AG04449 (cell line): ENCODE data around the gene ADAMTS17.
"Not testable (repeated sequence)": the region's sequence is repeated elsewhere in the genome, so short reads cannot be mapped to it uniquely, and the experiment has no call there.

Experiments used
- CTCF ChIA-PET: fragments of 350-600 bp; formaldehyde crosslinking; extraction: SDS; loops from one replicate; lab custom pipeline; 2021; ENCODE audit warnings: antibody characterized with exemption; lab: Yijun Ruan, JAX
- POLR2A ChIA-PET: fragments of 400-600, 350-600 bp; formaldehyde crosslinking; extraction: SDS; loops from one replicate; lab custom pipeline; 2020; ENCODE audit warnings: antibody characterized with exemption, inconsistent platforms; lab: Yijun Ruan, JAX
- DNase-seq: peaks from one replicate; pipeline ENCODE4 v3.0.0-alpha.2; 2010; ENCODE audit warnings: low read depth, low spot score
- H3K4me3 ChIP-seq: 2 replicates; pipeline ENCODE4 v1.5.1; 2011; ENCODE audit warnings: low read depth, mild to moderate bottlenecking, control low read depth, low read length
- CTCF ChIP-seq: IDR thresholded peaks from one replicate; pipeline ENCODE4 v1.5.1; 2011; ENCODE audit warnings: mild to moderate bottlenecking, moderate library complexity, low read length, control low read depth, inconsistent platforms; ENCODE audit not compliant: insufficient read depth; ENCODE audit errors: missing control alignments

Gene ADAMTS17

GRCh38 chr15:99982662-99983061 is 359.1 kb downstream of the ADAMTS17 start:
- ChIA-PET POLR2A (no interaction called here), CTCF (no interaction called here)
- no peak for DNase-seq
- TF ChIP-seq CTCF, result no peak
- H3K4me3 ChIP-seq, result no peak overlapping the region

GRCh38 chr15:99981839-99982658 is 359.7 kb downstream of the ADAMTS17 start:
- POLR2A ChIA-PET, result no interaction called here
- DNase-seq, result no peak
- H3K4me3 ChIP-seq, result no peak overlapping the region
- TF ChIP-seq CTCF, result no peak
- CTCF ChIA-PET, result no interaction called here

- ChIA-PET CTCF (no interaction called here), POLR2A (no interaction called here)
These were observed 360.6 kb downstream of the ADAMTS17 start for GRCh38 chr15:99981191-99981647.

GRCh38 chr15:99980752-99981151 is 361.0 kb downstream of the ADAMTS17 start:
- DNase-seq, result no peak
- ChIA-PET POLR2A (no interaction called here), CTCF (no interaction called here)
- TF ChIP-seq CTCF, result no peak
- no peak overlapping the region for H3K4me3 ChIP-seq

More at GRCh38 chr15:99981191-99981647, 360.6 kb downstream of the ADAMTS17 start:
- H3K4me3 ChIP-seq, result no peak overlapping the region
- no peak for TF ChIP-seq CTCF
- DNase-seq, result no peak

- POLR2A ChIA-PET, H3K4me3 ChIP-seq, DNase-seq, CTCF ChIA-PET: not testable (repeated sequence)
These were observed 361.9 kb downstream of the ADAMTS17 start for GRCh38 chr15:99979886-99980285.

GRCh38 chr15:99979371-99979770 is 362.4 kb downstream of the ADAMTS17 start:
- DNase-seq, result no peak
- TF ChIP-seq CTCF, result no peak
- no peak overlapping the region for H3K4me3 ChIP-seq
- CTCF ChIA-PET, result no interaction called here
- POLR2A ChIA-PET, result no interaction called here

- CTCF ChIA-PET, result no interaction called here
- POLR2A ChIA-PET, result no interaction called here
- no peak for TF ChIP-seq CTCF
- no peak for DNase-seq
- no peak overlapping the region for H3K4me3 ChIP-seq
These were observed 363.3 kb downstream of the ADAMTS17 start for GRCh38 chr15:99978426-99978825.
